ENCODE results near the gene STXBP5L. TPM values are rescaled to one million over a fixed set of nuclear protein-coding genes. Genes with fewer than 3 reads are reported as not detected.

The STXBP5L gene
- total and polyA plus RNA-seq, 2 donors from 2014 or later = not detected

DNA sequence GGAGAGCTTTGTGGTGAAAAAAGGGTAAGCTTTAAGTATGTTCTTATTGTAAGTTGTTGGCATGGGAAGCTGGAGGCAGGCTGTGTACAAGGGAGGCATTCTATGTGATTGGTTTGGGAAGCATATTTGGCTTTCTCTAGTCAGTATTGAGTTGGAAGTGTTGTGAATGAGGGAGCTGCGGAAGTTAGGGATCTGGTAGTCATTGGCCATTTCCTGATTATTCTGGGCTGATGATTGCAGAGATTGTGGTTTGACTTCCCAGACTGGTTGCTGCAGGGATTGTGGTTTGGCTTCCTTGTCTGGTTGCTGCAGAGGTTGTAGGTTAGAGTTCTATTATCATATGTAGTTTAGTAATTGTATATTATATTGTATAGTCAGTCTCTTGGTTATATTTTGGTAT, 21.0 kb downstream of the STXBP5L start:
- peaks cover 0 to 7% (median 2%) of the 10 kb centered on the region in 3 donors for H3K9me3 ChIP-seq (ENCODE audit: control insufficient read depth in 2 of 3, insufficient read depth in 1 of 3, low read length in 3 of 3)
- no peaks in the 10 kb centered on the region for H3K36me3 ChIP-seq (ENCODE audit: control insufficient read depth in 2 of 3, insufficient read depth in 3 of 3, low read length in 3 of 3)
- no peak for FAIRE-seq
- H3K27me3 ChIP-seq (ENCODE audit: control insufficient read depth, insufficient read depth, low read length) = no peaks in the 10 kb centered on the region
- H3K27ac ChIP-seq (ENCODE audit: low read depth in 2 of 2, low read length in 2 of 2) = no peak overlapping the region
- intact Hi-C loops (cut with DNase I) = no loop called here
- DNase-seq = no peak
- H3K4me1 ChIP-seq (ENCODE audit: control insufficient read depth in 2 of 3, insufficient read depth in 2 of 3, low read depth in 1 of 3, low read length in 3 of 3) = no peaks in the 10 kb centered on the region
- no peak for TF ChIP-seq CTCF (IDR thresholded peaks at IDR 0.05; ENCODE audit: borderline replicate concordance, extremely low read depth, insufficient read depth)
- no peak overlapping the region for H3K4me3 ChIP-seq (ENCODE audit: low read length in 3 of 3)
- H3K9ac ChIP-seq (ENCODE audit: low read length in 3 of 3) = no peak overlapping the region

DNA sequence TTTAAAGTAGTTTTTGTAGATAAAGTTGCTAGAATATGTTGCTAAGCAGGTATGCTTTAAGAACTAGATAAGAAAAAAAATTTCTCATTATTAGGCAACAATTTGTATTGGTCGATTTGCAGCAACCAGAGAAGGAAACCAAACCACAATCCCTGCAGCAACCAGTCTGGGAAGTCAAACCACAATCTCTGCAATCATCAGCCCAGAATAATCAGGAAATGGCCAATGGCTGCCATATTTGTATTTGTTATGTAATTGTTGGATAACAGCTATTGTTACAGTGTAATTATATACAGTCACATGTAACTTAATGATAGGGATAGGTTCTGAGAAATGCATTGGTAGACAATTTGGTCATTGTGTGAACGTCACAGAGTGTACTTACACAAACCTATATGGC, 23.6 kb downstream of the STXBP5L start:
- peaks cover 0 to 4% (median 2%) of the 10 kb centered on the region in 3 donors for H3K9me3 ChIP-seq (ENCODE audit: control insufficient read depth in 2 of 3, insufficient read depth in 1 of 3, low read length in 3 of 3)
- H3K36me3 ChIP-seq (ENCODE audit: control insufficient read depth in 2 of 3, insufficient read depth in 3 of 3, low read length in 3 of 3) = no peaks in the 10 kb centered on the region
- H3K4me1 ChIP-seq (ENCODE audit: control insufficient read depth in 2 of 3, insufficient read depth in 2 of 3, low read depth in 1 of 3, low read length in 3 of 3) = no peaks in the 10 kb centered on the region
- FAIRE-seq (no peak), DNase-seq (no peak)
- no peak overlapping the region for H3K9ac ChIP-seq (ENCODE audit: low read length in 3 of 3)
- H3K27me3 ChIP-seq (ENCODE audit: control insufficient read depth, insufficient read depth, low read length) = no peaks in the 10 kb centered on the region
- intact Hi-C loops (cut with DNase I) = no loop called here
- no peak overlapping the region for H3K27ac ChIP-seq (ENCODE audit: low read depth in 2 of 2, low read length in 2 of 2)
- no peak overlapping the region for H3K4me3 ChIP-seq (ENCODE audit: low read length in 3 of 3)
- TF ChIP-seq CTCF (IDR thresholded peaks at IDR 0.05; ENCODE audit: borderline replicate concordance, extremely low read depth, insufficient read depth) = no peak

DNA sequence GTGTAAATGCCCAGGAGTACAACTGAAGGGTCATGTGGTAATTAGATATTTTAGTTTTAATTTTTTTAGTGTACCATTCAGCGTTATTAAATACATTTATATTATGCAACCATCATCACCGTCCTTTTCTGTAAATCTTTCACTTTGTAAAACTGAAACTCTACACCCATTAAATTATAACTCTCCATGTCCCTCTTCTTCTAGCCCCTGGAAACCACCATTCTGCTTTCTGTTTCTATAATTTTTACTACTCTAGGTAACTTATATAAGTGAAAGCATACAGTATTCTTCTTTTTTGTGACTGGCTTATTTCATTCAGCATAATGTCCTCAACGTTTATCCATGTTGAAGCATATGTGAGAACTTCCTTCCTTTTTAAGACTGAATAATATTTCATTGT, 48.1 kb downstream of the STXBP5L start:
- no peak for FAIRE-seq
- H3K27ac ChIP-seq (ENCODE audit: low read depth in 2 of 2, low read length in 2 of 2) = no peak overlapping the region

More for the DNA sequence above, 48.1 kb downstream of the STXBP5L start:
- intact Hi-C loops (cut with DNase I) = no loop called here
- H3K36me3 ChIP-seq (ENCODE audit: control insufficient read depth in 2 of 3, insufficient read depth in 3 of 3, low read length in 3 of 3) = no peaks in the 10 kb centered on the region
- no peaks in the 10 kb centered on the region for H3K4me1 ChIP-seq (ENCODE audit: control insufficient read depth in 2 of 3, insufficient read depth in 2 of 3, low read depth in 1 of 3, low read length in 3 of 3)
- H3K9me3 ChIP-seq (ENCODE audit: control insufficient read depth in 2 of 3, insufficient read depth in 1 of 3, low read length in 3 of 3) = no peaks in the 10 kb centered on the region
- no peak overlapping the region for H3K9ac ChIP-seq (ENCODE audit: low read length in 3 of 3)
- no peak for DNase-seq
- no peak overlapping the region for H3K4me3 ChIP-seq (ENCODE audit: low read length in 3 of 3)
- H3K27me3 ChIP-seq (ENCODE audit: control insufficient read depth, insufficient read depth, low read length) = no peaks in the 10 kb centered on the region
- no peak for TF ChIP-seq CTCF (IDR thresholded peaks at IDR 0.05; ENCODE audit: borderline replicate concordance, extremely low read depth, insufficient read depth)
